Mesendoderm (in vitro differentiated cells): ENCODE data around the gene ZNF497.
"Not testable (repeated sequence)": the region's sequence is repeated elsewhere in the genome, so short reads cannot be mapped to it uniquely, and the experiment has no call there.

Experiments
- DNase-seq: peaks from one replicate; pipeline ENCODE4 v3.0.0; 2013
- H2AK5ac ChIP-seq: 2 replicates; pipeline ENCODE4 v1.6.1; 2013; ENCODE audit warnings: low read length, inconsistent platforms
- H2BK120ac ChIP-seq: 2 replicates; pipeline ENCODE4 v1.6.1; 2013; ENCODE audit warnings: low read depth, mild to moderate bottlenecking, low read length, moderate library complexity, mixed read lengths
- H2BK15ac ChIP-seq: replicated peaks from 2 replicates; pipeline ENCODE4 v1.6.1; 2013; ENCODE audit warnings: low read depth, mild to moderate bottlenecking, moderate library complexity
- H2BK5ac ChIP-seq: 2 replicates; pipeline ENCODE4 v1.6.1; 2013; ENCODE audit warnings: low read length, inconsistent platforms
- H3K18ac ChIP-seq: 2 replicates; pipeline ENCODE4 v1.6.1; 2013; ENCODE audit warnings: mild to moderate bottlenecking, low read length, mixed read lengths
- H3K23ac ChIP-seq: one replicate; pipeline ENCODE4 v1.6.1; 2013; ENCODE audit warnings: low read length
- H3K27ac ChIP-seq: 2 replicates; pipeline ENCODE4 v1.5.1; 2013; ENCODE audit warnings: low read depth, mild to moderate bottlenecking, inconsistent platforms, low read length, moderate library complexity
- H3K27me3 ChIP-seq: 2 replicates; pipeline ENCODE4 v1.6.1; 2013; ENCODE audit warnings: low read length, control low read depth, mild to moderate bottlenecking, inconsistent platforms; ENCODE audit not compliant: insufficient read depth, poor library complexity
- H3K36me3 ChIP-seq: 2 replicates; pipeline ENCODE4 v1.6.1; 2013; ENCODE audit warnings: low read length, inconsistent platforms; ENCODE audit not compliant: control insufficient read depth, insufficient read depth
- H3K4ac ChIP-seq: one replicate; pipeline ENCODE4 v1.6.1; 2013; ENCODE audit warnings: low read depth, mild to moderate bottlenecking, low read length, moderate library complexity
- H3K4me1 ChIP-seq: 2 replicates; pipeline ENCODE4 v1.6.1; 2013; ENCODE audit warnings: low read depth, low read length, inconsistent platforms; ENCODE audit not compliant: control insufficient read depth
- H3K4me2 ChIP-seq: 2 replicates; pipeline ENCODE4 v1.6.1; 2013; ENCODE audit warnings: low read length
- H3K4me3 ChIP-seq: 2 replicates; pipeline ENCODE4 v1.5.1; 2013; ENCODE audit warnings: mild to moderate bottlenecking, low read length
- H3K56ac ChIP-seq: one replicate; pipeline ENCODE4 v1.6.1; 2013; ENCODE audit warnings: low read length
- H3K79me1 ChIP-seq: 2 replicates; pipeline ENCODE4 v1.6.1; 2013; ENCODE audit warnings: low read length, inconsistent platforms
- H3K79me2 ChIP-seq: 2 replicates; pipeline ENCODE4 v1.6.1; 2013; ENCODE audit warnings: mild to moderate bottlenecking, low read length; ENCODE audit not compliant: control insufficient read depth, insufficient read depth
- H3K9ac ChIP-seq: 2 replicates; pipeline ENCODE4 v1.6.1; 2013; ENCODE audit warnings: low read length, inconsistent platforms
- H4K5ac ChIP-seq: one replicate; pipeline ENCODE4 v1.6.1; 2013; ENCODE audit warnings: low read length
- H4K8ac ChIP-seq: one replicate; pipeline ENCODE4 v1.6.1; 2013; ENCODE audit warnings: low read depth, mild to moderate bottlenecking, control low read depth, low read length, moderate library complexity
- WGBS: extraction: QIAGEN DNeasy Blood & Tissue Kit; methylation state at CpG from one replicate; pipeline ENCODE4 v1.1.7; 2013; ENCODE audit warnings: low lambda C conversion rate, missing lambda C conversion rate; ENCODE audit not compliant: insufficient coverage; ENCODE audit errors: extremely low coverage; 5-methylcytosine and 5-hydroxymethylcytosine counted together

ZNF497 gene

DNA sequence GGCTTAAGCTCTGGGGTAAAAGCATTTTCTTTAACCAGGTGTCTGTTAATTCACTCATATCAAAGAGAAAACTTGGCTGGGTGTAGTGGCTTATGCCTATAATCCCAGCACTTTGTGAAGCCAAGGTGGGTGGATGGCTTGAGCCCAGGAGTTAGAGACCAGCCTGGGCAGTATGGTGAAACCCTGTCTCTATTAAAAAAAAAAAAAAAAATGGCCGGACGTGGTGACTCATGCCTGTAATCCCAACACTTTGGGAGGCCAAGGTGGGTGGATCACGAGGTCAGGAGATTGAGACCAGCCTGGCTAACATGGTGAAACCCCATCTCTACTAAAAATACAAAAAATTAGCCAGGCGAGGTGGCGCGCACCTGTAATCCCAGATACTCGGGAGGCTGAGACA, 14.2 kb upstream of the ZNF497 start:
- not testable (repeated sequence) for H3K4me2 ChIP-seq, H3K9ac ChIP-seq, H3K4ac ChIP-seq, H2BK120ac ChIP-seq, H2AK5ac ChIP-seq, H3K23ac ChIP-seq, H3K79me2 ChIP-seq, H3K4me1 ChIP-seq, H3K4me3 ChIP-seq, H2BK5ac ChIP-seq, H3K36me3 ChIP-seq, H3K79me1 ChIP-seq, H3K27me3 ChIP-seq, DNase-seq, H3K18ac ChIP-seq, H3K27ac ChIP-seq, H2BK15ac ChIP-seq, H3K56ac ChIP-seq, H4K8ac ChIP-seq, H4K5ac ChIP-seq
- no CpG with 5 or more reads among the region's 7 CpGs for WGBS

DNA sequence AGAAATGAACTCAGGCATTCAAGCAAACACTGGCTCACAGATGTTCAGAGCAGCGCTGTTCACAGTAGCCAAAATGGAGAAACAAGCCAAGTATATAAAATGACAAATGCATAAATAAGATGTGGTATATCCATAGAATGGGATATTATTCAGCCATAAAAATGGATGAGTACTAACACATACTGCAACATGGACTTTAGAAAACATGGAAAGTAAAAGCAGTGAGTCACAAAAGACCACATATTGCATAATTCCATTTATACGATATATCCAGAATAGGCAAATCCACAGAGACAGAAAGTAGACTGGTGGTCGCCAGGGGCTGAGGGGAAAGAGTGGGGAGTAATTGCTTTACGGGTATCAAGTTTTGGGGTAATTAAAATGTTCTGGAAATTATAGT, 11.6 kb upstream of the ZNF497 start:
- H3K36me3 ChIP-seq: no peaks in the 10 kb centered on the region
- H2AK5ac ChIP-seq: no peak overlapping the region
- H3K9ac ChIP-seq: no peak overlapping the region
- no peak overlapping the region for H3K23ac ChIP-seq
- no peak overlapping the region for H3K56ac ChIP-seq
- no peak overlapping the region for H4K5ac ChIP-seq
- no peaks in the 10 kb centered on the region for H3K79me2 ChIP-seq
- no peak overlapping the region for H4K8ac ChIP-seq
- H2BK5ac ChIP-seq: no peak overlapping the region
- no peak for DNase-seq
- H3K27me3 ChIP-seq: no peaks in the 10 kb centered on the region
- H2BK15ac ChIP-seq: no peak overlapping the region
- H3K79me1 ChIP-seq: peaks cover under 1% of the 10 kb centered on the region
- H3K4me3 ChIP-seq: no peak overlapping the region
- no peak overlapping the region for H2BK120ac ChIP-seq
- no peak overlapping the region for H3K27ac ChIP-seq
- H3K18ac ChIP-seq: no peak overlapping the region
- no CpG with 5 or more reads among the region's 4 CpGs for WGBS
- no peak overlapping the region for H3K4me2 ChIP-seq
- no peak overlapping the region for H3K4ac ChIP-seq
- no peaks in the 10 kb centered on the region for H3K4me1 ChIP-seq

DNA sequence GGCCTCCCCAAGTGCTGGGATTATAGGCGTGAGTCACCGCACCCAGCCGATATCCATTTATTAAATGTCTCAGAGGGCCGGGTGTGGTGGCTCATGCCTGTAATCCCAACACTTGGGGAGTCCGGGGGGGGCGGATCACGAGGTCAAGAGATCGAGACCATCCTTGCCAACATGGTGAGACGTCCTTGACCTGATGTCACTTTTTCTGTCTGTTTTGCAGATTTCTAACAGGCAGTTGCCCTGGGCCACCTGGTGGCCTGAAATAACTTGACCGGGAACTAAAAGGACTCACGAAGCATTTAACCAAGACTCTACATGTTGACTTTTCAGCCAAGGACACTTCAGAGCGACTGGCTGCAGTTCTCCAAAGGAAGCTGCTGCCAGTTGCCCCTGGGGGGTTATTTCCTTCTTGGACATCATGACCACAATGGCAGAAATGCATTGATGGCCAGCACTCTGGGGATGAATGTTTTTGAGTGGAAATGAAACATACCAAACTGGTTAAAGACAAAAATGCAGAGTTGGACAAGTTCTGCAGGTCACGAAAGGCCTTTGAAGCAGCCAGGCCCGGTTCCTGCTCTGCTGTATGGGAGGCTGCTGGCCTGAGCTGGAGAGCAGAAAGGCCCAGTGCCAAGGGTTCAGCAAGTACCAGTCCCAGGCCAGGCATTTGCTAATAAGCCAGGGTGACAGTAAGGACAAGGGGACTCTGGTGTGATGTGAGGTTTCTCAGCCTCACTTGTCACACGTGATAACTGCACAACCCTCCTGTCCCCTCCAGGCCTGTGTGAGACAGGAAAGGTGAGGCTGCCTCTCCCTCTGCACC, 10.0 kb upstream of the ZNF497 start:
- no peak overlapping the region for H3K4me3 ChIP-seq
- no peaks in the 10 kb centered on the region for H3K79me1 ChIP-seq
- H2BK120ac ChIP-seq: no peak overlapping the region
- H3K27me3 ChIP-seq: no peaks in the 10 kb centered on the region
- H3K18ac ChIP-seq: no peak overlapping the region
- no peak overlapping the region for H4K8ac ChIP-seq
- H3K9ac ChIP-seq: no peak overlapping the region
- H2BK5ac ChIP-seq: no peak overlapping the region
- peak; percentile 65 for DNase-seq
- no peak overlapping the region for H2BK15ac ChIP-seq
- no CpG with 5 or more reads among the region's 15 CpGs for WGBS
- no peak overlapping the region for H3K4me2 ChIP-seq
- no peaks in the 10 kb centered on the region for H3K4me1 ChIP-seq
- H3K27ac ChIP-seq: no peak overlapping the region
- no peak overlapping the region for H3K56ac ChIP-seq
- no peak overlapping the region for H4K5ac ChIP-seq
- no peak overlapping the region for H3K4ac ChIP-seq
- no peaks in the 10 kb centered on the region for H3K36me3 ChIP-seq
- H3K23ac ChIP-seq: no peak overlapping the region
- H3K79me2 ChIP-seq: no peaks in the 10 kb centered on the region
- H2AK5ac ChIP-seq: no peak overlapping the region

- H3K27me3 ChIP-seq: no peaks in the 10 kb centered on the region
- no peak overlapping the region for H2AK5ac ChIP-seq
- no peak overlapping the region for H3K4ac ChIP-seq
Observed at GRCh38 chr19:58368561-58369360, 6.2 kb upstream of the ZNF497 start.

DNA sequence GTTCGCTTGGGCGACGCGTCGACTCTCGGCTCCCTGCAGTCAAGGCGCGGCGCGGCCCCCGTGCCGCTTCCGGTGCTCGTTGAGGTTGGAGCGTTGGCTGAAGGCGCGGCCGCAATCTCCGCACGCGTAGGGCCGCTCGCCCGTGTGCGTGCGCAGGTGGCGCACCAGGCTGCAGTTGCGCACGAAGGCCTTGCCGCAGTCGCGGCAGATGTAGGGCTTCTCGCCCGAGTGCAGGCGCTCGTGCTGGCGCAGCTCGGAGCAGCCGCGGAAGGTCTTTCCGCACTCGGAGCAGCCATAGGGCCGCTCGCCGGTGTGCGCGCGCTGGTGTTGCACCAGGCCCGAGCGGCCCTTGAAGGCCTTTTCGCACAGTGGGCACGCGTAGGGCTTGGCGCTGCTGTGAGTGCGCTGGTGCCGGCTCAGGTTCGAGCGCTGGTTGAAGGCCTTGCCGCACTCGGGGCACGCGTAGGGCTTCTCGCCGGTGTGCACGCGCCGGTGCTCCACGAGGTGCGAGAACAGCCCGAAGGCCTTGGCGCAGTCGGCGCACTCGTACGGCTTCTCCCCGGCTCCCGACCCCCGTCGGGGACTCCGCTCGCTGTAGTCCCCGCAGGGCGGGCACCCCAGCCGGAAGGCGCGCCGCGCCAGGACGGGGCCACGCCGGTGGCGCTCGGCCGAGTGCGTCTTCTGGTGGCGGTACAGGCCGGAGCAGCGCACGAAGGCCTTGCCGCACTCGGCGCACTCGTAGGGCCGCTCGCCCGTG, 5.3 kb upstream of the ZNF497 start:
- H3K79me1 ChIP-seq: no peaks in the 10 kb centered on the region
- H3K18ac ChIP-seq: no peak overlapping the region
- H2BK5ac ChIP-seq: no peak overlapping the region
- H3K23ac ChIP-seq: no peak overlapping the region
- H2BK120ac ChIP-seq: no peak overlapping the region
- no peak overlapping the region for H4K8ac ChIP-seq
- H3K4me3 ChIP-seq: no peak overlapping the region
- H3K9ac ChIP-seq: no peak overlapping the region
- H3K4me1 ChIP-seq: no peaks in the 10 kb centered on the region
- H3K4ac ChIP-seq: no peak overlapping the region
- H3K27me3 ChIP-seq: no peaks in the 10 kb centered on the region
- no peaks in the 10 kb centered on the region for H3K79me2 ChIP-seq
- H3K36me3 ChIP-seq: no peaks in the 10 kb centered on the region
- no CpG with 5 or more reads among the region's 106 CpGs for WGBS
- no peak overlapping the region for H3K4me2 ChIP-seq
- H3K56ac ChIP-seq: no peak overlapping the region
- H3K27ac ChIP-seq: no peak overlapping the region
- no peak overlapping the region for H2AK5ac ChIP-seq
- DNase-seq: no peak
- no peak overlapping the region for H4K5ac ChIP-seq
- H2BK15ac ChIP-seq: no peak overlapping the region

More at GRCh38 chr19:58368561-58369360, 6.2 kb upstream of the ZNF497 start:
- no peak overlapping the region for H3K56ac ChIP-seq
- H3K23ac ChIP-seq: no peak overlapping the region
- no peak overlapping the region for H2BK120ac ChIP-seq
- H3K4me2 ChIP-seq: no peak overlapping the region
- H3K18ac ChIP-seq: no peak overlapping the region
- no peaks in the 10 kb centered on the region for H3K79me2 ChIP-seq
- H4K8ac ChIP-seq: no peak overlapping the region
- no peak overlapping the region for H2BK5ac ChIP-seq
- no peak for DNase-seq
- WGBS: no CpG with 5 or more reads among the region's 68 CpGs
- no peak overlapping the region for H2BK15ac ChIP-seq
- H4K5ac ChIP-seq: no peak overlapping the region
- H3K36me3 ChIP-seq: no peaks in the 10 kb centered on the region
- no peaks in the 10 kb centered on the region for H3K4me1 ChIP-seq
- H3K4me3 ChIP-seq: no peak overlapping the region
- H3K79me1 ChIP-seq: no peaks in the 10 kb centered on the region
- H3K9ac ChIP-seq: no peak overlapping the region
- no peak overlapping the region for H3K27ac ChIP-seq
